MCF 10A (cell line): ENCODE results near the gene ZNF597. TPM values are rescaled to one million over a fixed set of nuclear protein-coding genes. Genes with fewer than 3 reads are reported as not detected.
"Not testable (repeated sequence)": the region's sequence is repeated elsewhere in the genome, so short reads cannot be mapped to it uniquely, and the experiment has no call there.

Experiments used
- BruUV-seq: library from RNA; stranded (reverse); fragments of 400-500 nt; replicated peaks from 2 replicates; lab custom pipeline; 2021; lab: Mats Ljungman, UMichigan
- CTCF ChIA-PET: fragments of 300-600 bp; sonication (Branson Sonifier 250); formaldehyde crosslinking; extraction: SDS; loops from one replicate; lab custom pipeline; 2021; ENCODE audit warnings: antibody characterized with exemption, inconsistent platforms; lab: Yijun Ruan, JAX
- POLR2A ChIA-PET: fragments of 300-600, 350-650 bp; sonication (Branson Sonifier 250); formaldehyde crosslinking; extraction: SDS; loops from one replicate; lab custom pipeline; 2020; ENCODE audit warnings: antibody characterized with exemption, inconsistent platforms; lab: Yijun Ruan, JAX
- DNase-seq: peaks from one replicate; pipeline ENCODE4 v3.0.0-alpha.2; 2018; ENCODE audit not compliant: unreplicated experiment
- H3K27ac Mint-ChIP-seq: one replicate; pipeline ENCODE4 v1.8.0; 2022; ENCODE audit warnings: mild to moderate bottlenecking, low read depth, mixed read lengths; ENCODE audit not compliant: unreplicated experiment
- H3K27me3 Mint-ChIP-seq: one replicate; pipeline ENCODE4 v1.8.0; 2022; ENCODE audit warnings: mixed read lengths; ENCODE audit not compliant: insufficient read depth, unreplicated experiment
- H3K36me3 Mint-ChIP-seq: one replicate; pipeline ENCODE4 v1.8.0; 2022; ENCODE audit warnings: mild to moderate bottlenecking, moderate library complexity, mixed read lengths; ENCODE audit not compliant: insufficient read depth, unreplicated experiment
- H3K4me1 Mint-ChIP-seq: one replicate; pipeline ENCODE4 v1.8.0; 2022; ENCODE audit warnings: mixed read lengths; ENCODE audit not compliant: insufficient read depth, unreplicated experiment
- H3K4me3 Mint-ChIP-seq: one replicate; pipeline ENCODE4 v1.8.0; 2022; ENCODE audit warnings: mild to moderate bottlenecking, moderate library complexity, mixed read lengths; ENCODE audit not compliant: unreplicated experiment
- H3K9me3 Mint-ChIP-seq: one replicate; pipeline ENCODE4 v1.8.0; 2022; ENCODE audit warnings: mixed read lengths; ENCODE audit not compliant: unreplicated experiment
- CTCF ChIP-seq: fragments of 200-600 bp; IDR thresholded peaks from one replicate; pipeline ENCODE4 v1.8.0; 2022; ENCODE audit warnings: antibody characterized with exemption, mild to moderate bottlenecking; ENCODE audit not compliant: unreplicated experiment
- intact Hi-C: fragments of 100-400 bp; cut with micrococcal nuclease; formaldehyde crosslinking; loops from 2 replicates; pipeline ENCODE4 v1.14.1; 2022
- total RNA-seq: library from RNA; stranded (reverse); gene quantifications from 2 replicates; pipeline ENCODE4 v1.2.3, GENCODE V29; 2022

The ZNF597 gene
- total RNA-seq, 1 experiment from 2014 or later: 2.3 TPM

GRCh38 chr16:3474136-3474779 lies 31.0 kb upstream of the ZNF597 start:
- Mint-ChIP-seq H3K4me1 (no peaks in the 10 kb centered on the region), H3K4me3 (no peak overlapping the region), H3K27me3 (no peaks in the 10 kb centered on the region), H3K9me3 (no peaks in the 10 kb centered on the region), H3K36me3 (peaks cover 6% of the 10 kb centered on the region), H3K27ac (no peak overlapping the region)
- CTCF ChIA-PET: interaction anchor here (1.9 kb wide), 1 partner anchor 11 kb away, joined by 5 read pairs; no protein-coding TSS in a partner anchor
- DNase-seq: no peak
- no TSS peak for BruUV-seq
- no peak for TF ChIP-seq CTCF
- POLR2A ChIA-PET: interaction anchor here (0.7 kb wide), 1 partner anchor 123 kb away, joined by 3 read pairs; no protein-coding TSS in a partner anchor
- intact Hi-C loops: no loop called here

GRCh38 chr16:3473596-3473943 lies 30.3 kb upstream of the ZNF597 start:
- H3K36me3 Mint-ChIP-seq, H3K27ac Mint-ChIP-seq, BruUV-seq, POLR2A ChIA-PET, intact Hi-C loops, DNase-seq, H3K9me3 Mint-ChIP-seq, H3K27me3 Mint-ChIP-seq, H3K4me3 Mint-ChIP-seq, H3K4me1 Mint-ChIP-seq: not testable (repeated sequence)
- CTCF ChIA-PET: interaction anchor here (1.9 kb wide), 1 partner anchor 11 kb away, joined by 5 read pairs; no protein-coding TSS in a partner anchor

DNA sequence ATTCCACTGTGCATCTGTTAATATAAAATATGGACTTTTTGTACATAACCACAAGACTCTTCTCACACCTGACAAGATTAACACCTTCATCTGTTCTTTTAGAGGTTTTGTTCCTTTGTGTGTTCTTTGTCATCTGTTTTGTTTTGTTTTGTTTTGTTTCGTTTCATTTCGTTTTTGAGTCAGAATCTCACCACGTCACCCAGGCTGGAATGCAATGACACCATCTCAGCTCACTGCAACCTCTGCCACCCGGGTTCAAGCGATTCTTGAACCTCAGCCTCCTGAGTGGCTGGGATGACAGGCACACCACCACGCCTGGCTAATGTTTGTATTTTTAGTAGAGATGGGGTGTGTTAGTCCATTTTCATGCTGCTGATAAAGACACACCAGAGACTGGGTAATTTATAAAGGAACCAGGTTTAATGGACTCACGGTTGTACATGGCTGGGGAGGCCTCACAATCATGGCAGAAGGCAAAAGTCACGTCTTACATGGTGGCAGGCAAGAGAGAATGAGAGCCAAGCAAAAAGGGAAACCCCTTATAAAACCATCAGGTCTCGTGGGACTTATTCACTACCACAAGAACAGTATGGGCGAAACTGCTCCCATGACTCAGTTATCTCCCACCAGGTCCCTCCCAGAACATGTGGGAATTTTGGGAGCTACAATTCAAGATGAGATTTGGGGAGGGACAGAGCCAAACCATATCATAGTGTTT lies 29.7 kb upstream of the ZNF597 start:
- no peaks in the 10 kb centered on the region for H3K9me3 Mint-ChIP-seq
- no peak overlapping the region for H3K27ac Mint-ChIP-seq
- TF ChIP-seq CTCF: no peak
- BruUV-seq: no TSS peak
- H3K4me3 Mint-ChIP-seq: no peak overlapping the region
- intact Hi-C loops: no loop called here
- no peak for DNase-seq
- ChIA-PET POLR2A (no interaction called here), CTCF (interaction anchor here (1.9 kb wide), 1 partner anchor 12 kb away, joined by 5 read pairs; no protein-coding TSS in a partner anchor)
- no peaks in the 10 kb centered on the region for H3K4me1 Mint-ChIP-seq
- peaks cover 1% of the 10 kb centered on the region for H3K36me3 Mint-ChIP-seq
- H3K27me3 Mint-ChIP-seq: no peaks in the 10 kb centered on the region

DNA sequence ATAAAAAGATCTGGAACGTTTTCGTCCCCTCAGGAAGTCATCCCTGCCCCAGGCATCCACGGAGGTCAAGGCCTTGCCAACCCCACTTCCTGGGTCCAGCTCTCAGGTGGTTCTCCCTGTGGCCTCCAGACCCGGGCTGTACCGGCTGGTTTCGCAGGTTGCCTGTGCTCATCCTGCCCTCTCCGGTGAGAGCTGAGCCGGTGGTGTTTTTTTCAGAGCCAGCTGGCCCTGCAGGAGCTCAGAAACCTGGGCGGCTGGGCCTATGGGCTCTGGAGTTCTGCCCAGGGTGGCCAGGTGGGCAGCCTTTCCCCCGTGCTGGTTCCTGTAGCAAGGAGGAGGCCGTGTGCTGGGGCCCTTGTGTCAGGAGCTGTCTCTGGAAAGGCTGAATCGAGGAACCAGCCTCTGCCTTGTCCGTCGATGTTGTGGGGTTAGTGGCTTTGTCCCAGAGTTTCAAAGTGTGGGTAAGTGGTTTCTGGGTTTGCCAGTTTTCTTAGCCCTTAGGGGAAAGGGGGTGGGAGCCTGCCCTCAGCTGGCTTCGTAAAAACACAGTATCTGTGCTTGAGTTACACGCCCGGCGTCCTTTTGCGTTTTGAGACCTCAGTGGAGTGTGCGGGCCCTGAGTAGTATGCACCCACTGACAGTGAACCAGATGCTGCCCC lies 28.3 kb upstream of the ZNF597 start:
- H3K9me3 Mint-ChIP-seq: no peaks in the 10 kb centered on the region
- CTCF ChIA-PET: no interaction called here

More for the DNA sequence above, 28.3 kb upstream of the ZNF597 start:
- no TSS peak for BruUV-seq
- Mint-ChIP-seq H3K27ac (no peak overlapping the region), H3K36me3 (no peaks in the 10 kb centered on the region), H3K4me3 (no peak overlapping the region), H3K27me3 (no peaks in the 10 kb centered on the region), H3K4me1 (peaks cover 4% of the 10 kb centered on the region)
- DNase-seq: no peak
- TF ChIP-seq CTCF: no peak
- intact Hi-C loops: no loop called here
- POLR2A ChIA-PET: interaction anchor here (1.2 to 1.6 kb wide), 2 partner anchors 10 to 14 kb away, joined by 3 to 6 read pairs; no protein-coding TSS in a partner anchor
